Fibroblast of the aortic adventitia (primary cell): Measurements from ENCODE around the gene NBAS. TPM values are rescaled to one million over a fixed set of nuclear protein-coding genes. Genes with fewer than 3 reads are reported as not detected.

Experiments
- DNase-seq: peaks from one replicate; pipeline ENCODE4 v3.0.0-alpha.2; 2010; ENCODE audit warnings: low read depth
- H3K4me3 ChIP-seq: 2 replicates; pipeline ENCODE4 v1.5.1; 2011; ENCODE audit warnings: low read depth, mild to moderate bottlenecking, control low read depth, low read length, moderate library complexity
- CTCF ChIP-seq: IDR thresholded peaks from 2 replicates; pipeline ENCODE4 v1.5.1; 2011; ENCODE audit warnings: mild to moderate bottlenecking, low read length, control low read depth, inconsistent platforms; ENCODE audit not compliant: insufficient read depth
- total RNA-seq: library from RNA; depleted of rRNA; stranded (reverse); fragments of >200 nt; gene quantifications from 2 replicates; pipeline ENCODE4 v1.2.3, GENCODE V29; 2012; ENCODE audit warnings: low replicate concordance

The NBAS gene
- total RNA-seq, 1 donor, result 76.0 TPM

- peak; percentile 69 for DNase-seq
- no peak for TF ChIP-seq CTCF
- no peak overlapping the region for H3K4me3 ChIP-seq
These were observed 201.2 kb downstream of the NBAS start for GRCh38 chr2:15359716-15360531.

GRCh38 chr2:15357922-15358321 is 203.2 kb downstream of the NBAS start:
- DNase-seq, result no peak
- no peak overlapping the region for H3K4me3 ChIP-seq
- TF ChIP-seq CTCF, result no peak

- TF ChIP-seq CTCF, result no peak
- H3K4me3 ChIP-seq, result no peak overlapping the region
- DNase-seq, result no peak
These were observed 203.9 kb downstream of the NBAS start for GRCh38 chr2:15357186-15357585.

GRCh38 chr2:15355386-15355785 is 205.7 kb downstream of the NBAS start:
- no peak overlapping the region for H3K4me3 ChIP-seq
- TF ChIP-seq CTCF, result no peak
- DNase-seq, result no peak

GRCh38 chr2:15354596-15355366 is 206.4 kb downstream of the NBAS start:
- DNase-seq, result no peak
- no peak overlapping the region for H3K4me3 ChIP-seq
- TF ChIP-seq CTCF, result no peak

GRCh38 chr2:15352363-15352762 is 208.8 kb downstream of the NBAS start:
- no peak overlapping the region for H3K4me3 ChIP-seq
- TF ChIP-seq CTCF, result no peak
- DNase-seq, result no peak
